IPS-18a (cell line): Measurements from ENCODE around the gene THSD7B.
"Not testable (repeated sequence)": the region's sequence is repeated elsewhere in the genome, so short reads cannot be mapped to it uniquely, and the experiment has no call there.

Source experiments
- H3K27ac ChIP-seq: one replicate; pipeline ENCODE4 v1.5.1; 2013; ENCODE audit warnings: low read length
- H3K27me3 ChIP-seq: one replicate; pipeline ENCODE4 v1.6.1; 2013; ENCODE audit warnings: mild to moderate bottlenecking, low read length; ENCODE audit not compliant: control insufficient read depth, insufficient read depth
- H3K36me3 ChIP-seq: one replicate; pipeline ENCODE4 v1.6.1; 2013; ENCODE audit warnings: low read depth, low read length; ENCODE audit not compliant: control insufficient read depth
- H3K4me1 ChIP-seq: one replicate; pipeline ENCODE4 v1.6.1; 2013; ENCODE audit warnings: low read depth, low read length; ENCODE audit not compliant: control insufficient read depth
- H3K4me3 ChIP-seq: one replicate; pipeline ENCODE4 v1.5.1; 2013; ENCODE audit warnings: low read length
- H3K9ac ChIP-seq: one replicate; pipeline ENCODE4 v1.6.1; 2013; ENCODE audit warnings: mild to moderate bottlenecking, low read length, moderate library complexity
- H3K9me3 ChIP-seq: one replicate; pipeline ENCODE4 v1.6.1; 2013; ENCODE audit warnings: low read depth, low read length; ENCODE audit not compliant: control insufficient read depth

THSD7B gene

DNA sequence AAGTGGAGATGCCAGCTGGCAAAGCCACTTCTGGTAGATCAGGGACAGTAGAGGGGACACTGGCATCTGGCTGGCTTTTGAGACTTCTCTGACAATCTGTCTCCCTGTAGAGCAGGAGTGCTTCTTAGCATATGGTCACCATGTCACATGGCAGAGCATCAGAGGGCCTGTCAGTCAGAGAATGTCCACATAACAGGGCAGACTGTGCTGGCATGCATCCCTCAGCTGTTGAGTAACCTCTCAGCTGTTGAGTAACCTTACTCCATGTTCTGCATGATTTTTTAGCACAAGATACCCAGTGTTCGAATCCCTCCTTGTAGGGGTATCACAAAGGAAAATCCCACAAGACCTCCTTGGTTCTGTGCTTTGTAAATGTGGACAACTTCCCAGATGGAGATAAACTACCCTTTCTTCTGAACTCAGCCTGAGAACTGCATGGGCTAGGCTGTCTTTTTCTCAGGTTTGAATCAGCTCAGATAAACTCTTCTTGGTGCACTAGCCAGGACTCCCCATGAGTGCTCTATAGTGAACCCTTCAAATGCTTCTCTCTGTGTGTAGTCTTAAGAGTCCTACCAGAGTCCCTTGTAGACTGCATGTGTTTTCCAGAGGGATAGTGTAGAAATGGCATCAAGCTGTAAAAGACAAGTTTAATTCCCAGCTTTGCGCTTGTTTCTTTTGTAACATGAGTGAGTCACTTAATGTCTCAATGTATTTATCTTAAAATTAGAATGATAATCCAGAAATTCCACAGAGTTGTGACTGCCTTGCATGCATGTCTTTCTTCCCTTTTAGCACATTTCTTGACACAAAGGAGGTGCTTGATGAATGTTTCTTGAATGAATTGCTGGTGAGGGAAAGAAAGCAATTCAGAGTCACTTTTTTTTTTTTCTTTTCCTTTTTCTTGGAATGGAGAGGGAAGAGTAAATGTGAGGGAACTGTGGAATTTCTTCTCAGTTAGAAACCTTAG, 756.6 kb downstream of the THSD7B start:
- Histone ChIP-seq H3K4me3 (no peak overlapping the region), H3K4me1 (peaks cover 7% of the 10 kb centered on the region)

GRCh38 chr2:137522620-137523011, 757.3 kb downstream of the THSD7B start:
- Histone ChIP-seq H3K27me3 (no peaks in the 10 kb centered on the region), H3K4me3 (no peak overlapping the region), H3K9me3 (no peaks in the 10 kb centered on the region), H3K4me1 (peaks cover 7% of the 10 kb centered on the region), H3K36me3 (no peaks in the 10 kb centered on the region), H3K9ac (no peak overlapping the region), H3K27ac (no peak overlapping the region)

More for the DNA sequence above, 756.6 kb downstream of the THSD7B start:
- Histone ChIP-seq H3K36me3 (no peaks in the 10 kb centered on the region), H3K9me3 (no peaks in the 10 kb centered on the region), H3K9ac (no peak overlapping the region), H3K27ac (no peak overlapping the region), H3K27me3 (no peaks in the 10 kb centered on the region)

GRCh38 chr2:137523931-137524330, 758.6 kb downstream of the THSD7B start:
- H3K36me3 ChIP-seq, result no peaks in the 10 kb centered on the region
- peaks cover 7% of the 10 kb centered on the region for H3K4me1 ChIP-seq
- H3K9ac ChIP-seq, result no peak overlapping the region
- H3K4me3 ChIP-seq, result no peak overlapping the region
- no peaks in the 10 kb centered on the region for H3K9me3 ChIP-seq
- H3K27ac ChIP-seq, result no peak overlapping the region
- no peaks in the 10 kb centered on the region for H3K27me3 ChIP-seq

DNA sequence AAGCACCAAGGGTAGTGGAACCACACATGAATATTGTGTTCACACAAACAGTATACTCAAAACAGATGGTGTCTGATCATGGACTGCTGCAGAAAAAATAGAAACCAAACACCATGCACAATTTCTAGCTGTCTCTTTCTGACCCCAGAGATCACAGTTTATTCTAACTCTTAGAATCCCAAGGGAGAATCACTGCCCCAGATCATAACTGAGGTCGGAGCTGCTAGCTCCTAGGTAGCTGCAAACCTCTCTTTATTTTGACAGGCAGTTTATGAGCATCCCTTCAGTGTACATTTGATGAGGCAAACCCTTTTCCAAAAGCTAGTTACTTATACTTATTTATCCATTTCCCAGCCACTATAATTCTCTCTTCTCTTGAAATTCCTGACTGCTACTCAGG, 759.8 kb downstream of the THSD7B start:
- no peaks in the 10 kb centered on the region for H3K36me3 ChIP-seq
- no peak overlapping the region for H3K4me3 ChIP-seq
- no peaks in the 10 kb centered on the region for H3K27me3 ChIP-seq
- peaks cover 7% of the 10 kb centered on the region for H3K4me1 ChIP-seq
- H3K9me3 ChIP-seq, result no peaks in the 10 kb centered on the region
- H3K27ac ChIP-seq, result no peak overlapping the region
- no peak overlapping the region for H3K9ac ChIP-seq

DNA sequence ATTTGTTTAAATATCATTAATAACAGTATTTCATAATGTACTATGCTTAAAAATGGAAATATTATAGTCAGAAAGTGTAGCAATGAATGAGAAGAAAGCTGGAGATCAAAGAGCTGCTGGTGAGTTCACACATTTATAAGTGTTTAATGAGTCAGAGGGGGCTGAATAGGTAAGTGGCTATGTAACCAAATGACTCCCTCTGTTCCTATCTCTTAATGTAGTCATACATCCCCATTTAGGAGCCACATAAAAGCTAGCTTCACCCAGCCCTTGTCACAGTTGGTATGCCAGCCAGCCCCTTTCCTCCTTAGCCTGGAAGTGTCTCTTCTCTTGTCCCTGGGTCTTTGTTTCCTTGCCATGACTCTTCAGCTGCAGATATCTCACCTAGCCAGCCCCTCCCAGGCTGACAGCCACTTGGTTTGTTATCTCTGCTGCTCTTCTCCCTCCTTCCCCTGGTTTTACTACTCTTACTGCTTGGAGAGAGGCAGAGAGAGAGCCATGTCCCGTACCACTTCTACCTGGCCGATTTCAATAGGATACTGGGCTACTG, 760.4 kb downstream of the THSD7B start:
- Histone ChIP-seq H3K27ac (no peak overlapping the region), H3K36me3 (no peaks in the 10 kb centered on the region), H3K9me3 (no peaks in the 10 kb centered on the region), H3K4me3 (no peak overlapping the region), H3K9ac (no peak overlapping the region), H3K4me1 (peaks cover 7% of the 10 kb centered on the region), H3K27me3 (no peaks in the 10 kb centered on the region)

DNA sequence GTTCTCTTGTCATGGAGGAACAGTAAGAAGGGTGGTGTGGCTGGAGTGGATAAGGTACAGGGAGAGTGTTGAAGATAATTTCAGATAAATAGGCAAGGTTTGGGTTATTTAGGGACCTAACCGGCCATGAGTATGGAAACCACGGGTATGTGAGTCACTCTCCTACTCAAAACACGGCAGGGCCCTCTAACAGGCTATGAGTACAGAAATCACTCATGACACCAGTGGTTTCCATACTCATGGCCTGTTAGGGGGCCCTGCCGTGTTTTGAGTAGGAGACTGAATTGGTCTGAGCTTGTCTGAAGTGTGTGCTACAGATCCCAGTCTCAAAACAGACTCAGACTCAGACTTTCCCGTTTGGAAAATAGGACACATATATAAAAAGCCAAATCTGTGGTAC, 770.6 kb downstream of the THSD7B start:
- no peak overlapping the region for H3K9ac ChIP-seq
- no peak overlapping the region for H3K27ac ChIP-seq
- H3K36me3 ChIP-seq, result no peaks in the 10 kb centered on the region
- H3K9me3 ChIP-seq, result no peaks in the 10 kb centered on the region
- no peak overlapping the region for H3K4me3 ChIP-seq
- H3K4me1 ChIP-seq, result no peaks in the 10 kb centered on the region
- no peaks in the 10 kb centered on the region for H3K27me3 ChIP-seq

DNA sequence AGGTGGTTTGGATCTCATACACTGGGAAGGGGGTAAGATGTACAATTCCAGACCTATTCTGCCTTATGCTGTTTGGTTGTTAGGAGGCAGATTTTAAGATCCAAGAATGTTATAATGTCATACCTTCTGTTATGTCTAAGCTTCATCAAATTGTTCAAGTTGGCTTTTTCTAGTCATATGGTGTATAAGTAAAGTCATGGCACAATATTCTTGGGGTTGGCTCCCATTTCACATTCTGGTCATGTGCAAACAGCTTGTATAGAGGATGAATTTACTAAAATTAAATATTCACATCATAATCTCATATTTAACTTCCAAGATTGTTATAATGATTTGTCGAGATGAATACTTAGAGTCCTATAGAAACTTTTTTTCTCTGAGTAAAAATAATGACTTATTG, 774.0 kb downstream of the THSD7B start:
- no peak overlapping the region for H3K4me3 ChIP-seq
- no peak overlapping the region for H3K27ac ChIP-seq
- H3K4me1 ChIP-seq, result no peaks in the 10 kb centered on the region
- H3K36me3 ChIP-seq, result no peaks in the 10 kb centered on the region
- no peak overlapping the region for H3K9ac ChIP-seq
- H3K27me3 ChIP-seq, result no peaks in the 10 kb centered on the region
- H3K9me3 ChIP-seq, result no peaks in the 10 kb centered on the region

GRCh38 chr2:137547842-137548241, 782.5 kb downstream of the THSD7B start:
- H3K27ac ChIP-seq, result no peak overlapping the region
- no peak overlapping the region for H3K9ac ChIP-seq
- H3K36me3 ChIP-seq, result no peaks in the 10 kb centered on the region
- H3K27me3 ChIP-seq, result no peaks in the 10 kb centered on the region
- H3K9me3 ChIP-seq, result no peaks in the 10 kb centered on the region
- no peak overlapping the region for H3K4me3 ChIP-seq
- no peaks in the 10 kb centered on the region for H3K4me1 ChIP-seq

DNA sequence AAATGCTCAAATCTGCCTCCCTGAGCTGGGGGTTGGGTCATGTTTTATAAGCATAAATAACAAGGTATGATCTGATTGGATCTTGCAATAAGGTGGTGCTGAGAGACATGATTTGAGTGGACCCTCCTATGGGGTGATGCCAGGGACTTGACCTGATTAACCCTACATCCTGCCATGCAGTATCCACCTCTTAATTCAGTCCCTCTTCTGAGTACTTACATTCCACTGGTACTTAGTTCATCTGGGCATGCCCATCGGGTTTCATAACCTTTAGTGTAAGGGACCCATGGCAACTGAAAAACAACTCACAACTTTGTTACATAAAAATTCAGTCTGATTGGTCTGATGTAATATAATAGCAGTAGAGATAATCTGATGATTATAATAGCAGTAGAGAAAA, 801.0 kb downstream of the THSD7B start:
- no peak overlapping the region for H3K4me3 ChIP-seq
- no peak overlapping the region for H3K9ac ChIP-seq
- H3K27me3 ChIP-seq, result no peaks in the 10 kb centered on the region
- H3K9me3 ChIP-seq, result no peaks in the 10 kb centered on the region
- H3K4me1 ChIP-seq, result no peaks in the 10 kb centered on the region
- no peak overlapping the region for H3K27ac ChIP-seq
- H3K36me3 ChIP-seq, result no peaks in the 10 kb centered on the region

DNA sequence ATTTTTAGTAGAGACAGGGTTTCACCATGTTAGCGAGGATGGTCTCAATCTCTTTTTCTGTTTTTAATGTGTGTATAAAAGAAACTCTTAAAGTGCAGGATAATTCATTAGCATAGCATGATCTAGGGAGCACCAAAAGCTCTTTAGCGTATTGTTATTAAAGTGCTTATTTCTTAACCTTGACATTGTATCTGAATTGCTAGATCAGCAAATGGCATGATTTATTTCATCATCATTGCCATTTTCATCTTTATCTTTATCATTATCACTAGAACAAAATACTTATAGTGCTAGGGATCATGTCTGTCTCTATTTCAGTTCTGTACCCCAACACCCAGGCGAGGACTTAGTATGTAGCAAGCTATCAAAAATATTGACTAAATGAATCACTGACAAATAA, 805.1 kb downstream of the THSD7B start:
- Histone ChIP-seq H3K9me3 (no peaks in the 10 kb centered on the region), H3K4me1 (no peaks in the 10 kb centered on the region), H3K4me3 (no peak overlapping the region), H3K27ac (no peak overlapping the region), H3K27me3 (no peaks in the 10 kb centered on the region), H3K36me3 (no peaks in the 10 kb centered on the region), H3K9ac (no peak overlapping the region)

GRCh38 chr2:137587834-137588233, 822.5 kb downstream of the THSD7B start:
- not testable (repeated sequence) for H3K27ac ChIP-seq, H3K4me1 ChIP-seq, H3K27me3 ChIP-seq, H3K36me3 ChIP-seq, H3K9me3 ChIP-seq, H3K9ac ChIP-seq, H3K4me3 ChIP-seq

- H3K9me3 ChIP-seq, H3K9ac ChIP-seq, H3K4me3 ChIP-seq, H3K4me1 ChIP-seq, H3K36me3 ChIP-seq, H3K27ac ChIP-seq, H3K27me3 ChIP-seq: not testable (repeated sequence)
Observed at GRCh38 chr2:137588578-137588977, 823.2 kb downstream of the THSD7B start.
